Measurements from ENCODE around the gene MRAP. TPM values are rescaled to one million over a fixed set of nuclear protein-coding genes. Genes with fewer than 3 reads are reported as not detected.

Gene MRAP
- total and polyA plus RNA-seq, 2 donors from 2014 or later, result not detected

GRCh38 chr21:32270748-32271147 is 27.9 kb upstream of the MRAP start:
- FAIRE-seq (no peak), DNase-seq (no peak)
- Histone ChIP-seq H3K4me3 (ENCODE audit: low read length in 3 of 3) (no peak overlapping the region), H3K36me3 (ENCODE audit: control insufficient read depth in 2 of 3, insufficient read depth in 3 of 3, low read length in 3 of 3) (peaks cover 2 to 4% (median 3%) of the 10 kb centered on the region in 3 donors), H3K27ac (ENCODE audit: low read depth in 2 of 2, low read length in 2 of 2) (no peak overlapping the region), H3K9me3 (ENCODE audit: control insufficient read depth in 2 of 3, insufficient read depth in 1 of 3, low read length in 3 of 3) (no peaks in the 10 kb centered on the region), H3K4me1 (ENCODE audit: control insufficient read depth in 2 of 3, insufficient read depth in 2 of 3, low read depth in 1 of 3, low read length in 3 of 3) (no peaks in the 10 kb centered on the region), H3K9ac (ENCODE audit: low read length in 3 of 3) (no peak overlapping the region), H3K27me3 (ENCODE audit: control insufficient read depth, insufficient read depth, low read length) (no peaks in the 10 kb centered on the region)
- TF ChIP-seq CTCF (IDR thresholded peaks at IDR 0.05; ENCODE audit: borderline replicate concordance, extremely low read depth, insufficient read depth), result no peak
- intact Hi-C loops (cut with DNase I), result no loop called here

DNA sequence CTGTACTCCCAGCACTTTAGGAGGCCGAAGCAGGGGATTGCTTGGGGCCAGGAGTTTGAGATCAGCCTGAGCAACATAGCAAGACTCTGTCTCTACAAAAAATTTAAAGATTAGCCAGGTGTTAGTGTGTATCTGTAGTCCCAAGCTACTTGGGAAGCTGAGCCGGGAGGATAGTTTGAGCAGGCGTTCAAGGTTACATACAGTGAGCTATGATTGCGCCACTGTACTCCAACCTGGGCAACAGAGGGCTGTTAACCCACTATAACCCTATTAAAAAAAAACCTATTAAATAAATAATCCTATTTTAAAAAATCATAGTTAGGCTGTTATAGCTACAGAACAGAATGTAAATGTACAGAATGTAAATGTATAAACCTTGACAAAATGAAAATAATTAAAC is 22.0 kb upstream of the MRAP start:
- DNase-seq (no peak), FAIRE-seq (no peak)
- H3K36me3 ChIP-seq (ENCODE audit: control insufficient read depth in 2 of 3, insufficient read depth in 3 of 3, low read length in 3 of 3), result peaks cover 0 to 3% (median 2%) of the 10 kb centered on the region in 3 donors
- no peaks in the 10 kb centered on the region for H3K9me3 ChIP-seq (ENCODE audit: control insufficient read depth in 2 of 3, insufficient read depth in 1 of 3, low read length in 3 of 3)
- no peaks in the 10 kb centered on the region for H3K27me3 ChIP-seq (ENCODE audit: control insufficient read depth, insufficient read depth, low read length)
- H3K4me1 ChIP-seq (ENCODE audit: control insufficient read depth in 2 of 3, insufficient read depth in 2 of 3, low read depth in 1 of 3, low read length in 3 of 3), result peaks cover 0 to 10% (median 0%) of the 10 kb centered on the region in 3 donors
- H3K9ac ChIP-seq (ENCODE audit: low read length in 3 of 3), result no peak overlapping the region
- H3K27ac ChIP-seq (ENCODE audit: low read depth in 2 of 2, low read length in 2 of 2), result no peak overlapping the region
- H3K4me3 ChIP-seq (ENCODE audit: low read length in 3 of 3), result no peak overlapping the region
- intact Hi-C loops (cut with DNase I), result no loop called here
- no peak for TF ChIP-seq CTCF (IDR thresholded peaks at IDR 0.05; ENCODE audit: borderline replicate concordance, extremely low read depth, insufficient read depth)

DNA sequence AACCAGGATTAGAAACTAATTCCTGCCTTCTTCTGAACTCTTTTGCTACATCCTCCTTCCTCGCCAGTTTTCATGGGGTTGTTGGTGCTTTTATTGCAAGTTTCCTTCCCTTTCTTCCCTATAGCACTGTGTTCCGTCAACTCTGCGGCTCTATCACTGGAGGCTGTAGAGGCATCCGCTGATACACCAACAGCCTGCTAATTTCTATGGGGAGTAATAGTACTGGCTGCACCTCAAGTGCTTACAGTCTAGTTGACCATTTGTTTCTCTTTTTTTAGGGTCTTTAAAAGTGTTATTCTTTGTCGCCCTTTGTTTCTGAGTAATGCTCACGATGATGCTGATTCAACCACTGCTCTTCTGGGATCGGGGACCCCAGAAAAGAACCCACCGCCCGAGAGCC is 20.6 kb upstream of the MRAP start:
- Histone ChIP-seq H3K27ac (ENCODE audit: low read depth in 2 of 2, low read length in 2 of 2) (no peak overlapping the region), H3K9me3 (ENCODE audit: control insufficient read depth in 2 of 3, insufficient read depth in 1 of 3, low read length in 3 of 3) (no peaks in the 10 kb centered on the region), H3K36me3 (ENCODE audit: control insufficient read depth in 2 of 3, insufficient read depth in 3 of 3, low read length in 3 of 3) (peaks cover 0 to 3% (median 2%) of the 10 kb centered on the region in 3 donors), H3K9ac (ENCODE audit: low read length in 3 of 3) (peak overlapping the region in 2 of 3 donors; percentile 43), H3K27me3 (ENCODE audit: control insufficient read depth, insufficient read depth, low read length) (no peaks in the 10 kb centered on the region), H3K4me3 (ENCODE audit: low read length in 3 of 3) (peak overlapping the region; percentile 63 to 95 (median 79)), H3K4me1 (ENCODE audit: control insufficient read depth in 2 of 3, insufficient read depth in 2 of 3, low read depth in 1 of 3, low read length in 3 of 3) (peaks cover 0 to 10% (median 0%) of the 10 kb centered on the region in 3 donors)
- DNase-seq (peak in 2 of 5 donors; percentile 16 to 30), FAIRE-seq (no peak)
- TF ChIP-seq CTCF (IDR thresholded peaks at IDR 0.05; ENCODE audit: borderline replicate concordance, extremely low read depth, insufficient read depth), result no peak
- intact Hi-C loops (cut with DNase I), result no loop called here
